Erythroblast (primary cell): ENCODE results near the gene TPK1.

ENCODE experiments used
- DNase-seq, 2 experiments: peaks; one replicate each; lab custom pipeline; 2025; lab: John Stamatoyannopoulos, UW
- GATA1 ChIP-seq: IDR thresholded peaks from 2 replicates; pipeline ENCODE4 v1.6.1; 2011; ENCODE audit warnings: low read depth, mild to moderate bottlenecking, control low read depth, low read length, moderate library complexity
- POLR2A ChIP-seq: IDR thresholded peaks from 2 replicates; pipeline ENCODE4 v1.6.1; 2011; ENCODE audit warnings: mild to moderate bottlenecking, low read length

Gene TPK1

GRCh38 chr7:144691240-144691639, 144.6 kb downstream of the TPK1 start:
- no peak for DNase-seq
- TF ChIP-seq POLR2A (no peak), GATA1 (no peak)

- TF ChIP-seq GATA1 (no peak), POLR2A (no peak)
- no peak for DNase-seq
Observed at GRCh38 chr7:144682581-144683280, 153.1 kb downstream of the TPK1 start.

GRCh38 chr7:144676492-144676891, 159.4 kb downstream of the TPK1 start:
- no peak for TF ChIP-seq POLR2A
- TF ChIP-seq GATA1: no peak
- DNase-seq: no peak

GRCh38 chr7:144674550-144674949, 161.3 kb downstream of the TPK1 start:
- TF ChIP-seq POLR2A: no peak
- no peak for TF ChIP-seq GATA1
- no peak for DNase-seq

- TF ChIP-seq POLR2A (no peak), GATA1 (no peak)
- no peak for DNase-seq
Observed at GRCh38 chr7:144672869-144673268, 163.0 kb downstream of the TPK1 start.

- no peak for DNase-seq
Observed at GRCh38 chr7:144671429-144671828, 164.4 kb downstream of the TPK1 start.

GRCh38 chr7:144670218-144670617, 165.6 kb downstream of the TPK1 start:
- TF ChIP-seq GATA1 (no peak), POLR2A (no peak)
- DNase-seq: no peak

More at GRCh38 chr7:144671429-144671828, 164.4 kb downstream of the TPK1 start:
- TF ChIP-seq POLR2A (no peak), GATA1 (no peak)

- TF ChIP-seq POLR2A (no peak), GATA1 (no peak)
- no peak for DNase-seq
Observed at GRCh38 chr7:144668503-144668902, 167.3 kb downstream of the TPK1 start.

GRCh38 chr7:144665689-144666381, 170.0 kb downstream of the TPK1 start:
- DNase-seq: no peak
- TF ChIP-seq GATA1 (no peak), POLR2A (no peak)

- TF ChIP-seq GATA1 (no peak), POLR2A (no peak)
- no peak for DNase-seq
Observed at GRCh38 chr7:144659211-144659610, 176.6 kb downstream of the TPK1 start.

- TF ChIP-seq POLR2A: no peak
- no peak for TF ChIP-seq GATA1
- no peak for DNase-seq
Observed at GRCh38 chr7:144656965-144657517, 178.8 kb downstream of the TPK1 start.

GRCh38 chr7:144653449-144653848, 182.4 kb downstream of the TPK1 start:
- TF ChIP-seq GATA1: no peak
- TF ChIP-seq POLR2A: no peak
- DNase-seq: no peak

GRCh38 chr7:144650439-144650838, 185.4 kb downstream of the TPK1 start:
- DNase-seq: no peak
- no peak for TF ChIP-seq POLR2A
- no peak for TF ChIP-seq GATA1

- TF ChIP-seq POLR2A (no peak), GATA1 (no peak)
- DNase-seq: no peak
Observed at GRCh38 chr7:144649120-144649519, 186.7 kb downstream of the TPK1 start.
